H9 (cell line): ENCODE results near the gene CMTM4. TPM values are rescaled to one million over a fixed set of nuclear protein-coding genes. Genes with fewer than 3 reads are reported as not detected.

Source experiments
- DNase-seq: peaks from one replicate; pipeline ENCODE4 v3.0.0-alpha.2; 2017
- H2AFZ ChIP-seq: one replicate; pipeline ENCODE4 v1.6.1; 2013; ENCODE audit warnings: mild to moderate bottlenecking, low read length, control low read depth, moderate library complexity
- H2AK5ac ChIP-seq: 2 replicates; pipeline ENCODE4 v1.6.1; 2013; ENCODE audit warnings: low read length, control low read depth, mixed read lengths; ENCODE audit not compliant: insufficient read length
- H2BK120ac ChIP-seq: one replicate; pipeline ENCODE4 v1.6.1; 2013; ENCODE audit warnings: low read depth, mild to moderate bottlenecking, low read length, control low read depth, inconsistent platforms; ENCODE audit not compliant: poor library complexity, severe bottlenecking
- H2BK12ac ChIP-seq: 2 replicates; pipeline ENCODE4 v1.6.1; 2013; ENCODE audit warnings: low read length, control low read depth, mixed read lengths, low read depth; ENCODE audit not compliant: insufficient read length
- H2BK15ac ChIP-seq: 2 replicates; pipeline ENCODE4 v1.6.1; 2013; ENCODE audit warnings: low read depth, low read length, control low read depth
- H2BK20ac ChIP-seq: one replicate; pipeline ENCODE4 v1.6.1; 2013; ENCODE audit warnings: low read depth, mild to moderate bottlenecking, low read length, control low read depth, inconsistent platforms; ENCODE audit not compliant: poor library complexity, severe bottlenecking
- H2BK5ac ChIP-seq: 2 replicates; pipeline ENCODE4 v1.6.1; 2013; ENCODE audit warnings: low read length, control low read depth, mixed read lengths; ENCODE audit not compliant: insufficient read length
- H3K14ac ChIP-seq: 2 replicates; pipeline ENCODE4 v1.6.1; 2013; ENCODE audit warnings: low read length, control low read depth; ENCODE audit not compliant: insufficient read depth
- H3K18ac ChIP-seq: 2 replicates; pipeline ENCODE4 v1.6.1; 2013; ENCODE audit warnings: low read depth, mild to moderate bottlenecking, mixed read lengths, low read length, control low read depth; ENCODE audit not compliant: insufficient read length
- H3K23ac ChIP-seq: 2 replicates; pipeline ENCODE4 v1.6.1; 2013; ENCODE audit warnings: low read length, control low read depth, mixed read lengths, low read depth; ENCODE audit not compliant: insufficient read length
- H3K23me2 ChIP-seq: 2 replicates; pipeline ENCODE4 v1.6.1; 2013; ENCODE audit warnings: low read depth, mild to moderate bottlenecking, mixed read lengths, low read length, control low read depth; ENCODE audit not compliant: insufficient read length, poor library complexity, severe bottlenecking
- H3K27ac ChIP-seq: 2 replicates; pipeline ENCODE4 v1.5.1; 2013; ENCODE audit warnings: low read length, control low read depth, mixed read lengths, low read depth; ENCODE audit not compliant: insufficient read length
- H3K27me3 ChIP-seq: 2 replicates; pipeline ENCODE4 v1.6.1; 2013; ENCODE audit warnings: low read length, control low read depth, inconsistent platforms; ENCODE audit not compliant: insufficient read depth
- H3K4ac ChIP-seq: 2 replicates; pipeline ENCODE4 v1.6.1; 2013; ENCODE audit warnings: low read depth, mild to moderate bottlenecking, control low read depth, inconsistent platforms, low read length, moderate library complexity
- H3K4me1 ChIP-seq: 2 replicates; pipeline ENCODE4 v1.6.1; 2013; ENCODE audit warnings: low read length, control low read depth, inconsistent platforms; ENCODE audit not compliant: insufficient read depth
- H3K4me2 ChIP-seq: 2 replicates; pipeline ENCODE4 v1.6.1; 2013; ENCODE audit warnings: low read length, control low read depth, mixed read lengths; ENCODE audit not compliant: insufficient read length, insufficient read depth
- H3K56ac ChIP-seq: 2 replicates; pipeline ENCODE4 v1.6.1; 2013; ENCODE audit warnings: low read depth, mild to moderate bottlenecking, mixed read lengths, low read length, control low read depth; ENCODE audit not compliant: insufficient read length
- H3K79me1 ChIP-seq: 2 replicates; pipeline ENCODE4 v1.6.1; 2013; ENCODE audit warnings: low read depth, mild to moderate bottlenecking, moderate library complexity, low read length, control low read depth, inconsistent platforms; ENCODE audit not compliant: insufficient read depth, poor library complexity, severe bottlenecking
- H3K79me2 ChIP-seq: 2 replicates; pipeline ENCODE4 v1.6.1; 2013; ENCODE audit warnings: low read length, control low read depth, inconsistent platforms; ENCODE audit not compliant: insufficient read depth
- H3K9ac ChIP-seq: 2 replicates; pipeline ENCODE4 v1.6.1; 2013; ENCODE audit warnings: low read length, control low read depth, mixed read lengths; ENCODE audit not compliant: insufficient read length; ENCODE audit errors: extremely low read depth
- H3K9me3 ChIP-seq: one replicate; pipeline ENCODE4 v1.6.1; 2013; ENCODE audit warnings: low read depth, low read length, inconsistent platforms; ENCODE audit not compliant: control insufficient read depth
- H3T11ph ChIP-seq: one replicate; pipeline ENCODE4 v1.6.1; 2013; ENCODE audit warnings: mild to moderate bottlenecking, low read length, control low read depth, inconsistent platforms
- H4K20me1 ChIP-seq: one replicate; pipeline ENCODE4 v1.6.1; 2013; ENCODE audit not compliant: control insufficient read depth, insufficient read length, insufficient read depth
- H4K5ac ChIP-seq: 2 replicates; pipeline ENCODE4 v1.6.1; 2013; ENCODE audit warnings: low read depth, mild to moderate bottlenecking, mixed read lengths, low read length, control low read depth; ENCODE audit not compliant: insufficient read length
- H4K8ac ChIP-seq: replicated peaks from 2 replicates; pipeline ENCODE4 v1.6.1; 2013; ENCODE audit warnings: low read length, control low read depth, mixed read lengths, low read depth; ENCODE audit not compliant: insufficient read length
- H4K91ac ChIP-seq: 2 replicates; pipeline ENCODE4 v1.6.1; 2013; ENCODE audit warnings: low read depth, mild to moderate bottlenecking, moderate library complexity, mixed read lengths, low read length, control low read depth; ENCODE audit not compliant: insufficient read length
- H3K27ac Mint-ChIP-seq, 3 experiments: 2 replicates in 2 of 3; 3 replicates in 1 of 3; pipeline ENCODE4 v1.8.0; 2020 to 2021; ENCODE audit warnings: mixed read lengths in 3 of 3, mild to moderate bottlenecking in 1 of 3, moderate library complexity in 1 of 3
- H3K27me3 Mint-ChIP-seq: 2 replicates; pipeline ENCODE4 v1.8.0; 2021; ENCODE audit warnings: low read depth, mild to moderate bottlenecking, moderate library complexity, mixed read lengths
- H3K36me3 Mint-ChIP-seq, 3 experiments: 2 replicates in 2 of 3; 3 replicates in 1 of 3; pipeline ENCODE4 v1.8.0; 2020 to 2021; ENCODE audit warnings: low read depth in 3 of 3, mixed read lengths in 3 of 3; ENCODE audit not compliant: insufficient read depth in 1 of 3
- H3K4me1 Mint-ChIP-seq, 2 experiments: 2 replicates each; pipeline ENCODE4 v1.8.0; 2020; ENCODE audit warnings: mixed read lengths in 2 of 2
- H3K4me3 Mint-ChIP-seq, 2 experiments: 2 replicates in 1 of 2; 3 replicates in 1 of 2; pipeline ENCODE4 v1.8.0; 2020 to 2021; ENCODE audit warnings: mild to moderate bottlenecking in 2 of 2, mixed read lengths in 2 of 2, moderate library complexity in 1 of 2
- H3K9me3 Mint-ChIP-seq, 2 experiments: 2 replicates in 1 of 2; 3 replicates in 1 of 2; pipeline ENCODE4 v1.8.0; 2020; ENCODE audit warnings: mild to moderate bottlenecking in 2 of 2, mixed read lengths in 2 of 2, moderate library complexity in 1 of 2
- WGBS: extraction: QIAGEN DNeasy Blood & Tissue Kit; methylation state at CpG from one replicate; pipeline ENCODE4 v1.1.7; 2013; ENCODE audit warnings: missing lambda C conversion rate, low lambda C conversion rate, mixed read lengths; ENCODE audit not compliant: insufficient read length; ENCODE audit errors: extremely low coverage; 5-methylcytosine and 5-hydroxymethylcytosine counted together
- total RNA-seq: library from RNA; stranded (reverse); gene quantifications from 2 replicates; pipeline ENCODE4 v1.2.1, GENCODE V29; 2021
- TF ChIP-seq, protein P1 (sequence below): fragments of 200-600 bp; sonication (generic); conservative IDR thresholded peaks from 3 replicates; pipeline ENCODE4 v1.8.0; 2021; ENCODE audit warnings: antibody characterized with exemption, mild to moderate bottlenecking

CMTM4 gene
- total RNA-seq, 1 experiment from 2014 or later: 40.5 TPM

DNA sequence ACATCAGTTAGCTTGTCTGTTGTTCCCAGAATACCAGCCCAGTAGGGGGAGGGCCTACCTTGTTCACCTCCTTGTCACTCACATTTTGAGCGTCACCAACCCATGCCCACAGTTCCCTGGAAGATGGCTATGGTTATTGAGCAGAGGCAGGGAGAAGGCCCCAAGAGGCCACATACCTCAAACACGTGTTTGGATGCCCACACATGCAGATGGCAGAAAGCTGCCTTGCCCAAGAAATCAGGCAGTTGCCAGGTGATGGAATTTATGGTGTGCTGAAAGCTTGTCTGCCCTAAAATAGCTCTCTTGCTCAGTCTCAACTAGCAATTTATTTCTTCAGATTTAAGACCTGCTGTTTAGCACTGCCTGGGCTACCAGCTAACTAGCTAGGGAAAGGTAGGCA is 16.5 kb upstream of the CMTM4 start:
- Histone ChIP-seq H3K23me2 (no peaks in the 10 kb centered on the region), H4K91ac (no peak overlapping the region), H3K23ac (no peak overlapping the region), H3T11ph (no peak overlapping the region), H3K9ac (no peak overlapping the region), H2BK5ac (no peak overlapping the region), H2AFZ (no peak overlapping the region), H2BK20ac (no peak overlapping the region), H3K27ac (no peak overlapping the region), H3K4ac (no peak overlapping the region), H4K8ac (no peak overlapping the region), H3K9me3 (no peaks in the 10 kb centered on the region), H2BK12ac (no peak overlapping the region), H3K27me3 (no peaks in the 10 kb centered on the region), H3K79me1 (no peaks in the 10 kb centered on the region), H3K4me2 (no peak overlapping the region), H3K4me1 (no peaks in the 10 kb centered on the region), H2AK5ac (no peak overlapping the region), H2BK15ac (no peak overlapping the region), H3K79me2 (no peaks in the 10 kb centered on the region), H3K18ac (no peak overlapping the region), H4K5ac (no peak overlapping the region), H3K14ac (no peak overlapping the region), H4K20me1 (peaks cover 2% of the 10 kb centered on the region), H2BK120ac (no peak overlapping the region), H3K56ac (no peak overlapping the region)
- Mint-ChIP-seq H3K27ac (no peak overlapping the region), H3K4me3 (no peak overlapping the region), H3K36me3 (peaks cover 4 to 14% (median 5%) of the 10 kb centered on the region in 3 experiments; a peak in 5 of 7 replicates), H3K9me3 (peaks cover 4 to 9% of the 10 kb centered on the region in 2 experiments; a peak in 4 of 5 replicates), H3K27me3 (peaks cover 6% of the 10 kb centered on the region), H3K4me1 (peaks cover 0 to 6% of the 10 kb centered on the region in 2 experiments; a peak in 2 of 4 replicates)
- DNase-seq: no peak
- TF ChIP-seq, protein P1, sequence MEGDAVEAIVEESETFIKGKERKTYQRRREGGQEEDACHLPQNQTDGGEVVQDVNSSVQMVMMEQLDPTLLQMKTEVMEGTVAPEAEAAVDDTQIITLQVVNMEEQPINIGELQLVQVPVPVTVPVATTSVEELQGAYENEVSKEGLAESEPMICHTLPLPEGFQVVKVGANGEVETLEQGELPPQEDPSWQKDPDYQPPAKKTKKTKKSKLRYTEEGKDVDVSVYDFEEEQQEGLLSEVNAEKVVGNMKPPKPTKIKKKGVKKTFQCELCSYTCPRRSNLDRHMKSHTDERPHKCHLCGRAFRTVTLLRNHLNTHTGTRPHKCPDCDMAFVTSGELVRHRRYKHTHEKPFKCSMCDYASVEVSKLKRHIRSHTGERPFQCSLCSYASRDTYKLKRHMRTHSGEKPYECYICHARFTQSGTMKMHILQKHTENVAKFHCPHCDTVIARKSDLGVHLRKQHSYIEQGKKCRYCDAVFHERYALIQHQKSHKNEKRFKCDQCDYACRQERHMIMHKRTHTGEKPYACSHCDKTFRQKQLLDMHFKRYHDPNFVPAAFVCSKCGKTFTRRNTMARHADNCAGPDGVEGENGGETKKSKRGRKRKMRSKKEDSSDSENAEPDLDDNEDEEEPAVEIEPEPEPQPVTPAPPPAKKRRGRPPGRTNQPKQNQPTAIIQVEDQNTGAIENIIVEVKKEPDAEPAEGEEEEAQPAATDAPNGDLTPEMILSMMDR: no peak
- no CpG with 5 or more reads among the region's 2 CpGs for WGBS
